HG03378 (cell line): ENCODE data around the gene OXGR1.
"Not testable (repeated sequence)": the region's sequence is repeated elsewhere in the genome, so short reads cannot be mapped to it uniquely, and the experiment has no call there.

Experiments
- ATAC-seq: cut with Tn5 transposase; IDR thresholded peaks from one replicate; pipeline ENCODE4 v1.9.1; 2021; ENCODE audit warnings: mild to moderate bottlenecking, moderate library complexity; ENCODE audit not compliant: unreplicated experiment

The OXGR1 gene

GRCh38 chr13:97005625-97006262 lies 11.5 kb upstream of the OXGR1 start:
- no peak for ATAC-seq

- no peak for ATAC-seq
Observed at GRCh38 chr13:97004886-97005285, 10.6 kb upstream of the OXGR1 start.

GRCh38 chr13:97004096-97004876 lies 10.0 kb upstream of the OXGR1 start:
- no peak for ATAC-seq

GRCh38 chr13:97003071-97003470 lies 8.8 kb upstream of the OXGR1 start:
- no peak for ATAC-seq

- ATAC-seq: no peak
Observed at GRCh38 chr13:97002581-97002980, 8.3 kb upstream of the OXGR1 start.

GRCh38 chr13:97001636-97002035 lies 7.4 kb upstream of the OXGR1 start:
- no peak for ATAC-seq

GRCh38 chr13:97000295-97000925 lies 6.1 kb upstream of the OXGR1 start:
- ATAC-seq: no peak

GRCh38 chr13:96999091-96999490 lies 4.8 kb upstream of the OXGR1 start:
- no peak for ATAC-seq

- no peak for ATAC-seq
Observed at GRCh38 chr13:96998051-96998450, 3.8 kb upstream of the OXGR1 start.

- no peak for ATAC-seq
Observed at GRCh38 chr13:96996886-96997285, 2.6 kb upstream of the OXGR1 start.

GRCh38 chr13:96996107-96996506 lies 1.8 kb upstream of the OXGR1 start:
- ATAC-seq: no peak

- no peak for ATAC-seq
Observed at GRCh38 chr13:96994858-96995243, 575 bp upstream of the OXGR1 start.

GRCh38 chr13:96993634-96994016 lies 651 bp downstream of the OXGR1 start:
- ATAC-seq: no peak

- no peak for ATAC-seq
Observed at GRCh38 chr13:96992633-96993032, 1.6 kb downstream of the OXGR1 start.

- no peak for ATAC-seq
Observed at GRCh38 chr13:96991072-96991471, 3.2 kb downstream of the OXGR1 start.

GRCh38 chr13:96988441-96988840 lies 5.8 kb downstream of the OXGR1 start:
- ATAC-seq: no peak

GRCh38 chr13:96984051-96984508 lies 10.2 kb downstream of the OXGR1 start:
- peak; percentile 100 for ATAC-seq

GRCh38 chr13:96982672-96983071 lies 11.6 kb downstream of the OXGR1 start:
- ATAC-seq: no peak

GRCh38 chr13:96979861-96980260 lies 14.4 kb downstream of the OXGR1 start:
- not testable (repeated sequence) for ATAC-seq

- no peak for ATAC-seq
Observed at GRCh38 chr13:96968027-96968426, 26.2 kb downstream of the OXGR1 start.

GRCh38 chr13:96967248-96967745 lies 27.0 kb downstream of the OXGR1 start:
- ATAC-seq: no peak
